ENCODE data around the gene ZNF107. TPM values are rescaled to one million over a fixed set of nuclear protein-coding genes. Genes with fewer than 3 reads are reported as not detected.

Gene ZNF107
- total and polyA plus RNA-seq, 2 donors (not counting 3 experiments of a cell fraction or from before 2014, with no cell fraction given) = 0.77 to 5.8 TPM

GRCh38 chr7:64640504-64640903, 25.4 kb upstream of the ZNF107 start:
- no peaks in the 10 kb centered on the region for H3K9me3 ChIP-seq (replicated peaks; ENCODE audit: control insufficient read depth, insufficient read depth, low read length)
- POLR2A ChIA-PET = no interaction called here
- H3K4me3 ChIP-seq (replicated peaks in 1 of 3; ENCODE audit: insufficient read depth in 1 of 3, low read depth in 1 of 3, low read length in 3 of 3) = no peak overlapping the region
- no peak overlapping the region for H3K4me2 ChIP-seq (ENCODE audit: insufficient read depth, low read length)
- no peak overlapping the region for H3K9ac ChIP-seq (replicated peaks; ENCODE audit: extremely low read depth, insufficient read depth, low read length)
- no peak for FAIRE-seq
- no peaks in the 10 kb centered on the region for H3K79me2 ChIP-seq (ENCODE audit: control insufficient read depth, insufficient read depth, low read length)
- dilution Hi-C loops (cut with MboI; ENCODE audit: extremely low pct_ligation_motif_present, low sequenced_read_pairs) (no loop called here), intact Hi-C loops (cut with micrococcal nuclease) (no loop called here)
- BruUV-seq (replicated peaks) = no TSS peak
- CTCF ChIA-PET = no interaction called here
- no peaks in the 10 kb centered on the region for H3K36me3 ChIP-seq (ENCODE audit: control insufficient read depth in 2 of 2, extremely low read depth in 1 of 2, insufficient read depth in 2 of 2, low read length in 2 of 2)
- TF ChIP-seq FOS (IDR thresholded peaks at IDR 0.05; ENCODE audit: borderline replicate concordance, insufficient read depth, low read length) = no peak
- no peak for TF ChIP-seq POLR2AphosphoS5 (IDR thresholded peaks at IDR 0.05; ENCODE audit: insufficient read depth, low read depth, low read length)
- no peak for TF ChIP-seq GATA2 (IDR thresholded peaks at IDR 0.05; ENCODE audit: insufficient read depth, insufficient read length, low read depth, low read length)
- TF ChIP-seq POLR2A (IDR thresholded peaks at IDR 0.05; ENCODE audit: low read depth, low read length) = no peak
- no peak for TF ChIP-seq EZH2 (IDR thresholded peaks at IDR 0.05; ENCODE audit: borderline replicate concordance, low read depth, low read length, severe bottlenecking)
- DNase-seq (ENCODE audit: low read depth, low spot score) = no peak
- no peaks in the 10 kb centered on the region for H3K9me1 ChIP-seq (replicated peaks; ENCODE audit: control insufficient read depth, extremely low read depth, insufficient read depth, low read length)
- no peaks in the 10 kb centered on the region for H3K4me1 ChIP-seq (ENCODE audit: control insufficient read depth, extremely low read depth, insufficient read depth, low read length)
- no peaks in the 10 kb centered on the region for H4K20me1 ChIP-seq (replicated peaks; ENCODE audit: control insufficient read depth, extremely low read depth, insufficient read depth, low read length)
- no peak overlapping the region for H2AFZ ChIP-seq (ENCODE audit: low read depth, low read length)
- no peak overlapping the region for H3K27ac ChIP-seq (ENCODE audit: insufficient read depth, low read depth, low read length)
- no peaks in the 10 kb centered on the region for H3K27me3 ChIP-seq (ENCODE audit: control insufficient read depth in 2 of 2, insufficient read depth in 2 of 2, low read length in 2 of 2)

- FAIRE-seq = no peak
- Histone ChIP-seq H3K79me2 (ENCODE audit: control insufficient read depth, insufficient read depth, low read length) (no peaks in the 10 kb centered on the region), H3K27ac (ENCODE audit: insufficient read depth, low read depth, low read length) (no peak overlapping the region), H3K9me1 (replicated peaks; ENCODE audit: control insufficient read depth, extremely low read depth, insufficient read depth, low read length) (no peaks in the 10 kb centered on the region), H3K9ac (replicated peaks; ENCODE audit: extremely low read depth, insufficient read depth, low read length) (no peak overlapping the region), H3K4me2 (ENCODE audit: insufficient read depth, low read length) (no peak overlapping the region), H3K4me1 (ENCODE audit: control insufficient read depth, extremely low read depth, insufficient read depth, low read length) (no peaks in the 10 kb centered on the region), H2AFZ (ENCODE audit: low read depth, low read length) (no peak overlapping the region), H4K20me1 (replicated peaks; ENCODE audit: control insufficient read depth, extremely low read depth, insufficient read depth, low read length) (no peaks in the 10 kb centered on the region), H3K27me3 (ENCODE audit: control insufficient read depth in 2 of 2, insufficient read depth in 2 of 2, low read length in 2 of 2) (no peaks in the 10 kb centered on the region), H3K36me3 (ENCODE audit: control insufficient read depth in 2 of 2, extremely low read depth in 1 of 2, insufficient read depth in 2 of 2, low read length in 2 of 2) (no peaks in the 10 kb centered on the region), H3K4me3 (replicated peaks in 1 of 3; ENCODE audit: insufficient read depth in 1 of 3, low read depth in 1 of 3, low read length in 3 of 3) (no peak overlapping the region), H3K9me3 (replicated peaks; ENCODE audit: control insufficient read depth, insufficient read depth, low read length) (no peaks in the 10 kb centered on the region)
- no peak for TF ChIP-seq POLR2AphosphoS5 (IDR thresholded peaks at IDR 0.05; ENCODE audit: insufficient read depth, low read depth, low read length)
- TF ChIP-seq CTCF (IDR thresholded peaks at IDR 0.05; ENCODE audit: extremely low read depth in 1 of 2, insufficient read depth in 1 of 2, low read depth in 1 of 2, low read length in 2 of 2) = no peak
- TF ChIP-seq GATA2 (IDR thresholded peaks at IDR 0.05; ENCODE audit: insufficient read depth, insufficient read length, low read depth, low read length) = no peak
- TF ChIP-seq MYC (IDR thresholded peaks at IDR 0.05; ENCODE audit: low read depth, low read length) = no peak
- TF ChIP-seq EZH2 (IDR thresholded peaks at IDR 0.05; ENCODE audit: borderline replicate concordance, low read depth, low read length, severe bottlenecking) = no peak
- TF ChIP-seq POLR2A (IDR thresholded peaks at IDR 0.05; ENCODE audit: low read depth, low read length) = no peak
- TF ChIP-seq JUN (IDR thresholded peaks at IDR 0.05; ENCODE audit: borderline replicate concordance, insufficient read depth, insufficient read length, low read depth) = no peak
- no peak for TF ChIP-seq MAX (IDR thresholded peaks at IDR 0.05; ENCODE audit: insufficient read depth, insufficient read length)
- no peak for TF ChIP-seq FOS (IDR thresholded peaks at IDR 0.05; ENCODE audit: borderline replicate concordance, insufficient read depth, low read length)
- no TSS peak for BruUV-seq (replicated peaks)
- CTCF ChIA-PET = no interaction called here
- DNase-seq (ENCODE audit: low read depth, low spot score) = no peak
- intact Hi-C loops (cut with micrococcal nuclease) (no loop called here), dilution Hi-C loops (cut with MboI; ENCODE audit: extremely low pct_ligation_motif_present, low sequenced_read_pairs) (no loop called here)
- POLR2A ChIA-PET = no interaction called here
Observed at GRCh38 chr7:64642046-64642445, 23.9 kb upstream of the ZNF107 start.
